ENCODE data around the gene UBXN6.

UBXN6 gene

DNA sequence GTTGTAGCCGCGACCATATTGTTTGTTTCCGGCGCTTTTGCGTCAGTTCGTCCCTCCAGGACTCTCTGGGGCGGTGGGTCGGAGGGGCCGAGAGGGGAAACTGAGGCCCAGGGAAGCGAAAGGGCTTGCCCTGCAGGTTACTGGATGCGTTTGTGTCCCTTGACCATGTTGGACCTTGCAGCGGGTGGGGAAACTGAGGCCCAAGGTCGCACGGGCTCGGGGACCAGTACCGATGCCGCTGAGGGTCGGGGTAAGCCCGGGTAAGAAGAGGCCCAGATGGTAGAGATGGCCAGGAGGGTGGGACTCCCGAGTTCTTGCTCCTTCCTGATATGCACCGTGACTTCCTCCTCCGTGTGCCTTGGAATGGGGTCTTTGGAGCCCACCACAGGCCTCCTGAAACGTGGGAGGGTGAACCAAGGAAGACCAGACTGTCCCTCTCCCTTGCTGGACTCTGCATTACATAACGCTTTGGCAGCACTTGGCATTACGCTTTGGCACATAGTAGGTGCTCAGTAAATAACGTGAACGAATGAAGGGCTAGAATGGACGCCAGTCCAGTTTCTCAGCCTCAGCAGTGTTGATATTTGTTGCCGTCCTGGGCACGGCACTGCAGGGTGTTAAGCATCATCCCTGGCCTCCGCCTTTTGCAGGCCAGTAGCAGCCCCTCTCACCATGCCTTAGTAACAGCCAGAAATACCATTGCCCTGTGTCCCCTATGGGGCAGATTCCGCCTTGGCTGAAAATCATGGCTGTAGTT lies 54.4 kb downstream of the UBXN6 start:
- POLR2A ChIA-PET, result interaction anchor here (0.7 to 1.4 kb wide), 2 partner anchors 60 to 68 kb away, joined by 3 to 4 read pairs; partner anchors contain the start of gene MPND
- CTCF ChIA-PET, result interaction anchor here (1.2 to 3.2 kb wide), 5 partner anchors 9 to 136 kb away, joined by 4 to 27 read pairs (median 8); no protein-coding TSS in a partner anchor
- DNase-seq (ENCODE audit: extremely low spot score), result no peak
- TF ChIP-seq, protein P1, sequence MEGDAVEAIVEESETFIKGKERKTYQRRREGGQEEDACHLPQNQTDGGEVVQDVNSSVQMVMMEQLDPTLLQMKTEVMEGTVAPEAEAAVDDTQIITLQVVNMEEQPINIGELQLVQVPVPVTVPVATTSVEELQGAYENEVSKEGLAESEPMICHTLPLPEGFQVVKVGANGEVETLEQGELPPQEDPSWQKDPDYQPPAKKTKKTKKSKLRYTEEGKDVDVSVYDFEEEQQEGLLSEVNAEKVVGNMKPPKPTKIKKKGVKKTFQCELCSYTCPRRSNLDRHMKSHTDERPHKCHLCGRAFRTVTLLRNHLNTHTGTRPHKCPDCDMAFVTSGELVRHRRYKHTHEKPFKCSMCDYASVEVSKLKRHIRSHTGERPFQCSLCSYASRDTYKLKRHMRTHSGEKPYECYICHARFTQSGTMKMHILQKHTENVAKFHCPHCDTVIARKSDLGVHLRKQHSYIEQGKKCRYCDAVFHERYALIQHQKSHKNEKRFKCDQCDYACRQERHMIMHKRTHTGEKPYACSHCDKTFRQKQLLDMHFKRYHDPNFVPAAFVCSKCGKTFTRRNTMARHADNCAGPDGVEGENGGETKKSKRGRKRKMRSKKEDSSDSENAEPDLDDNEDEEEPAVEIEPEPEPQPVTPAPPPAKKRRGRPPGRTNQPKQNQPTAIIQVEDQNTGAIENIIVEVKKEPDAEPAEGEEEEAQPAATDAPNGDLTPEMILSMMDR (IDR thresholded peaks at IDR 0.05; ENCODE audit: control extremely low read depth, extremely low read depth, low read depth, missing control alignments), result no peak

DNA sequence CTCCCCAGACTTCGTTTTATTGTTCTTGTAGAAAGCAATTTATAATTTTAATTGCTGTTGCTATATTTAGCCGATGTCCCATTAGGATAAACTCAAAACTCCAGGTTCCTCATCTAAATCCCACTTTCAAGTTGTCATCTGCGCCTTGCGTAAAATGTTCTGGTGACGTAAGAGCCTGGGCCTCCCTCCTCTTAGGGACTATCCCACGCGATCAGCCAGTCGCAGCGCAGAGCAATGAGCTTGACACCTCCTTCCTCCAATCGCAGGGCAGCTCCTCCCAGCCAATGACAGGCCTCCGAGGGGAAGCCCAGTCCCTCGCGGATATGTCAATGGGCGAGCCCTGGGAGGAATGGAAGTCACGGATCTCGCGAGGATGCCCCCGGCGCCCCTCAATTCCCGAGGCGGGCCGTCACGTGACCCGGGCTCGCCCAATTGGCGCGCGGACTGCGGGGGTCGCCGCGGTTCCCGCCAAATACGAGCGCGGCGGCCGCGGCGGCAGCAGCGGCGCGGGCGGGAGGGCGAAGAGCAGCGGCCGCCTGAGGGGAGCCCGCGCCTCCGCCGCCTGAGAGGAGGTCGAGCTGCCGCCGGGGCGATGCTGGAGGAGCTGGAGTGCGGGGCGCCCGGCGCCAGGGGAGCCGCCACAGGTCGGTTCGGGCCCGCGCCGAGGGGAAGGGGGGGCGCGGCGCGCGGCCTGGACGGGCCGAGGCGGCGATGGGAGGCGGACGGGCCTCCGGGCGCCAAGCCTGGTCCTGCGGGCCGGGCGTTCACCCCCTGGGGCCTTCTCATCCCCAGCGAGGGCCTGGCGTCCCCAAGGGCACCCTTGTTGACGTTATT lies 55.2 kb downstream of the UBXN6 start, which contains the start of gene CHAF1A:
TSS of gene CHAF1A (plus strand) at position 470 of the 834 bp plus-strand sequence. CDS start at position 593, 123 bp downstream.
- peak; percentile 100 for DNase-seq (ENCODE audit: extremely low spot score)
- TF ChIP-seq, protein P1 (IDR thresholded peaks at IDR 0.05; ENCODE audit: control extremely low read depth, extremely low read depth, low read depth, missing control alignments), result no peak
- ChIA-PET POLR2A (interaction anchor here (0.5 to 1.4 kb wide), 3 partner anchors 60 to 243 kb away, joined by 3 to 4 read pairs (median 4); partner anchors contain the start of gene MPND), CTCF (interaction anchor here (0.7 to 3.2 kb wide), 13 partner anchors 9 to 135 kb away, joined by 3 to 45 read pairs (median 9); partner anchors contain the start of genes HDGFL2 and MPND)

DNA sequence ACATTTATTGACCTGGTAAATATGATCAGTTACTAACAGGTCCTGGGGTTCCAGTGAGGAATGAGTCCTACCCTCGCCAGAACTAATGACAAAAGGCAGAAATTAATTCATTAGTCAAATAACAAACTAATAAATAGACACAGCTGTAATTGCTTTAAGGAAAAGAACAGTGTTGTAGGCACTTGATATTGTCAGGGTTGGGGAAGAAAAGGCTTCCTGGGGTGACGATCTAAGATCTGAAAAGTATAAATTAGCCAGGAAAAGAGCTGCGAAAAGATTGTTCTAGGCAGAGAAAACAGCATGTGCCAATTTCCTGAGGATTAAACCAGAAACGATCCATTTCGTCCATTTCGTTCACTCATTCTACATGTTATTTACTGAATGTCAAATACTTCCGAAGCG lies 55.8 kb downstream of the UBXN6 start:
- no peak for DNase-seq (ENCODE audit: extremely low spot score)
- ChIA-PET POLR2A (interaction anchor here (1.4 kb wide), 1 partner anchor 59 kb away, joined by 4 read pairs; the partner anchor contains the start of gene MPND), CTCF (interaction anchor here (0.7 to 3.2 kb wide), 13 partner anchors 8 to 134 kb away, joined by 3 to 45 read pairs (median 9); partner anchors contain the start of genes HDGFL2 and MPND)
- TF ChIP-seq, protein P1 (IDR thresholded peaks at IDR 0.05; ENCODE audit: control extremely low read depth, extremely low read depth, low read depth, missing control alignments), result no peak

DNA sequence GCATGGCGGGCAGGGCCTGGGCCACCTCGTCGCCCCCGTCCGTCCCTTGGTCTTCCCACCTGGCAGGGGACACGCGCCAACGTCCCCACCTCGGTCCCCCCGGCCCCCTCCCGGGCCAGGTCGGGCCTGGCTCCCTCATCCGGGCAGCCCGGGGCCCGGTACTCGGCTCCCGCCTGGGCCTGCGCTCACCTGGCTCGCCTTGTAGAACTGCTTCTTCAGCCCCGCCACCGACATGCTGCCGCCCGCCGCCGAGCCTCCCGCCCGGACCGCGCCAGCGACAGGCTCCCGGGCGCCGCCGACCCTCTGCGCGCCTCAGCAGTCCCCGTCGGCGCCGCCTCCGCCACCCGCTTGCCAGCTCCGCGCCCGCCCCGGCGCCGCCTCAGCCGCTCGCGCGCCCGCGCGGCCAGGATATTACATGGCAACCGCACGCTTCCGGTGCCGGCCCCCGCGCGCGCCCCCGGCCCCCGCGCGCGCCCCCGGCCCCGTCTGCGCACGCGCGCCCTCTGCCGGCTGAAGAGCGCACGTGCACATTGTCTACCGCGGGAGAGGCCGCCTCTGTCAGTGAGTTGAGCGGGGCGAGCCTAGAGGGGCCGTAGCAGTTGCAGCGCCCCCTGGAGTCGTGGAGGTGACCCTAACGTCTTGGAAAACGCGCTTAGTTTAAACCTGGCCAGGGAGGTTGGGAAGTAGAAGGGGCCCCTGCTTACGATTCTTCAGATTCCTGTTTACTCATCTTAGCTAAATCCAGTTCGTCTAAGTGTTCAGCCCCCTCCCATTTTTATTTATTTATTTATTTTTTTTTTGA lies 57.3 kb downstream of the UBXN6 start, which contains the start of gene SH3GL1:
TSS of gene SH3GL1 (minus strand) at position 413 of the 802 bp plus-strand sequence. CDS start at position 234, 179 bp downstream.
- TF ChIP-seq, protein P1 (IDR thresholded peaks at IDR 0.05; ENCODE audit: control extremely low read depth, extremely low read depth, low read depth, missing control alignments), result peak; percentile 100
- DNase-seq (ENCODE audit: extremely low spot score), result peak; percentile 91
- ChIA-PET CTCF (interaction anchor here (0.6 to 3.2 kb wide), 34 partner anchors 9 to 166 kb away, joined by 3 to 45 read pairs (median 5); partner anchors contain the start of genes HDGFL2, MPND and PLIN5), POLR2A (interaction anchor here (1.0 kb wide), 1 partner anchor 18 kb away, joined by 3 read pairs; no protein-coding TSS in a partner anchor)

DNA sequence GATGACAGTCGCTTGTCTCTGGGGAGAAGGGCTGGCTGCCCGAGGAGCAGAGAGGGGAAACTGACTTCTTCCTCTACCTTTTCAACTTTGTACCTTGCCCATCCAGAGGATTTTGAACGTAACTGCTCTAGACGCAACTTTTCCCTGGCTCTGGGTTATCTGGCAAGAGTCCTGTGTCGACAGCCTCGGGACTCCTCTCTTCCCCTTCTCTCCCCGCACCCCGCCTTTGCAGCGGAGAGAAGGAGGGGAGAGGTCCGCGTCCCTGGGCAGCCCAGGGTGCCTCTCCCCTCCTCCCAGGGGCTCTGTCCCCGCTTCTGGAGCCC lies 57.8 kb downstream of the UBXN6 start:
- POLR2A ChIA-PET, result interaction anchor here (1.0 kb wide), 1 partner anchor 17 kb away, joined by 3 read pairs; no protein-coding TSS in a partner anchor
- no peak for DNase-seq (ENCODE audit: extremely low spot score)
- CTCF ChIA-PET, result interaction anchor here (0.6 to 3.2 kb wide), 31 partner anchors 9 to 166 kb away, joined by 3 to 45 read pairs (median 5); partner anchors contain the start of genes HDGFL2, MPND and PLIN5
- TF ChIP-seq, protein P1 (IDR thresholded peaks at IDR 0.05; ENCODE audit: control extremely low read depth, extremely low read depth, low read depth, missing control alignments), result no peak
